Stomach (tissue), 9 donors: ENCODE data around the gene RCL1. TPM values are rescaled to one million over a fixed set of nuclear protein-coding genes. Genes with fewer than 3 reads are reported as not detected.
"Not testable (repeated sequence)": the region's sequence is repeated elsewhere in the genome, so short reads cannot be mapped to it uniquely, and the experiment has no call there.

ENCODE experiments used
- DNase-seq, 2 donors: peaks; one replicate each; pipeline versions ENCODE4 v3.0.0 to v3.0.0-alpha.2; 2013 to 2019
- H3K27ac ChIP-seq, 5 donors: fragments of 200-600 bp in 4 of 5; sonication (generic) in 4 of 5; one replicate each; pipeline ENCODE4 v1.5.1; 2013 to 2019; ENCODE audit warnings: mild to moderate bottlenecking in 1 of 5, moderate library complexity in 1 of 5
- H3K27me3 ChIP-seq, 3 donors: fragments of 200-600 bp; sonication (generic); one replicate each; pipeline ENCODE4 v1.5.1; 2017 to 2019; ENCODE audit warnings: mixed run types in 1 of 3
- H3K36me3 ChIP-seq, 4 donors: fragments of 200-600 bp; sonication (generic); 1 replicate in 3 of 4; 2 replicates in 1 of 4; pipeline ENCODE4 v1.5.1; 2016 to 2019
- H3K4me1 ChIP-seq, 4 donors: fragments of 200-600 bp; sonication (generic); one replicate each; pipeline ENCODE4 v1.5.1; 2016 to 2019
- H3K4me3 ChIP-seq, 4 donors: fragments of 200-600 bp; sonication (generic) in 3 of 4; one replicate each; pipeline ENCODE4 v1.5.1; 2016 to 2019; ENCODE audit warnings: mild to moderate bottlenecking in 1 of 4
- H3K9me3 ChIP-seq, 4 donors: fragments of 200-600 bp; sonication (generic); one replicate each; pipeline ENCODE4 v1.5.1; 2016 to 2019
- CTCF ChIP-seq, 7 experiments: fragments of 450-650 bp in 4 of 7; fragments of 200-600 bp in 3 of 7; sonication (generic) in 3 of 7; IDR thresholded peaks; one replicate each; pipeline ENCODE4 v1.5.1; 2016 to 2019; ENCODE audit warnings: antibody characterized with exemption in 7 of 7, control low read depth in 2 of 7, mild to moderate bottlenecking in 1 of 7
- EP300 ChIP-seq: sonication (generic); formaldehyde crosslinking; IDR thresholded peaks from one replicate; pipeline ENCODE4 v1.6.1; 2017; ENCODE audit warnings: antibody characterized with exemption
- POLR2A ChIP-seq, 4 donors: fragments of 450-650 bp; IDR thresholded peaks; one replicate each; pipeline ENCODE4 v1.6.1; 2016; ENCODE audit warnings: antibody characterized with exemption in 4 of 4, control low read depth in 2 of 4, mild to moderate bottlenecking in 1 of 4, moderate library complexity in 1 of 4
- POLR2AphosphoS5 ChIP-seq, 3 donors: sonication (generic); formaldehyde crosslinking; IDR thresholded peaks; one replicate each; pipeline ENCODE4 v1.6.1; 2016; ENCODE audit warnings: antibody characterized with exemption in 3 of 3
- WGBS, 5 donors: extraction: QIAGEN DNeasy Blood & Tissue Kit in 3 of 5; methylation state at CpG; one replicate each; pipeline versions ENCODE4 v1.1.5 to v1.1.7; 2013 to 2018; 5-methylcytosine and 5-hydroxymethylcytosine counted together
- intact Hi-C: fragments of 100-400 bp; cut with DNase I; formaldehyde crosslinking; loops from one replicate; pipeline ENCODE4 v1.15.1; 2023; ENCODE audit warnings: low total_unique reads
- polyA plus RNA-seq, 3 donors: library from polyadenylated mRNA; stranded (reverse); fragments of 200-250 nt; gene quantifications; one replicate each; pipeline ENCODE4 v1.2.3, GENCODE V29; 2013
- total RNA-seq, 5 donors: library from RNA; depleted of rRNA; stranded (reverse); fragments of >200 nt; gene quantifications; one replicate each; pipeline versions ENCODE4 v1.1.0 to v1.2.3, GENCODE V29; 2014 to 2016
- donor health status: healthy with polysubstance abuse.
- donor health status: Bipolar disorder and iron deficiency.
- donor health status: healthy.

RCL1 gene
- total and polyA plus RNA-seq, 8 donors: 11.7 to 38.7 (median 14.5) TPM

DNA sequence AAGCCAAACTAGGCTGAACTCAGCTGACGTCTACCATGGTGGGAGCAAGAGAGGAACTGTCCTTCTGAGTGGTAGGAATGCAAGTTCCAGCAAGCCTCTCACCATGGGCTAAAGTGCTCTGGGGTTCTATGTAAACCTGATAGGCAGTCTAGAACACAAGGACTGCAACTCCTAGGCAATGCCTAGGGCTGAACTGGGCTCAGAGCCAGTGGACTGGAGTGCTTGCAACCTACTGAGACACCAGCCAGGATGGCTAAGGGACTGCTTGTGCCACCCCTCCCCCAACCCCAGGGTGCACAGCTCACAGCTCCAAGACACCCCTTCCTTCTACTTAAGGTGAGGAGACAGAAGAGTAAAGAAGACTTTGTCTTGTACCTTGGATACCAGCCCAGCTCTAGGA, 12.1 kb upstream of the RCL1 start:
- Histone ChIP-seq H3K9me3 (no peaks in the 10 kb centered on the region), H3K4me1 (no peaks in the 10 kb centered on the region), H3K36me3 (no peaks in the 10 kb centered on the region), H3K27me3 (no peaks in the 10 kb centered on the region), H3K4me3 (no peak overlapping the region), H3K27ac (no peak overlapping the region)
- WGBS, 5 donors: 92 to 100% (median 95%) methylated on average over 1 of the region's 1 CpG
- DNase-seq: no peak
- intact Hi-C loops: no loop called here
- TF ChIP-seq POLR2A (IDR thresholded peaks at IDR 0.05) (no peak), POLR2AphosphoS5 (IDR thresholded peaks at IDR 0.05) (no peak), EP300 (no peak), CTCF (IDR thresholded peaks at IDR 0.05) (no peak)

- Histone ChIP-seq H3K9me3 (no peaks in the 10 kb centered on the region), H3K27ac (no peak overlapping the region), H3K36me3 (no peaks in the 10 kb centered on the region), H3K4me1 (no peaks in the 10 kb centered on the region), H3K27me3 (no peaks in the 10 kb centered on the region), H3K4me3 (no peak overlapping the region)
- DNase-seq: no peak
- intact Hi-C loops: no loop called here
- 55 to 76% (median 70%) methylated on average over 2 of the region's 2 CpGs for WGBS, 5 donors
- no peak for TF ChIP-seq POLR2AphosphoS5 (IDR thresholded peaks at IDR 0.05)
- TF ChIP-seq CTCF (IDR thresholded peaks at IDR 0.05): no peak
- TF ChIP-seq EP300: no peak
- no peak for TF ChIP-seq POLR2A (IDR thresholded peaks at IDR 0.05)
Observed at GRCh38 chr9:4781408-4781807, 11.3 kb upstream of the RCL1 start.

DNA sequence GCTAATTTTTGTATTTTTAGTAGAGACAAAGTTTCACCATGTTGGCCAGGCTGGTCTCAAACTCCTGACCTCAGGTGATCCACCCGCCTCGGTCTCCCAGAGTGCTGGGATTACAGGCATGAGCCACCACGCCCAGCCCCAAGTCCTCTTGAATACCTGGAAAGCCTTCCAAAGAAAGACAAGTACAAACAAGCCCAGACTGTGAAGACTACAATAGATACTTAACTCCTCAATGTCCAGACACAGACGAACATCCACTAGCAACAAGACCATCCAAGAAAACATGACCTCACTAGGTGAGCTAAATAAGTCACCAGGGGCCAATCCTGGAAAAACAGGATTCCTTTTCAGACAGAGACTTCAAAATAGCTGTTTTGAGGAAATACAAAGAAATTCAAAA, 9.6 kb upstream of the RCL1 start:
- H3K27ac ChIP-seq, H3K36me3 ChIP-seq, H3K4me3 ChIP-seq, H3K4me1 ChIP-seq, H3K9me3 ChIP-seq, DNase-seq, H3K27me3 ChIP-seq, intact Hi-C loops: not testable (repeated sequence)
- 71 to 84% (median 80%) methylated on average over 4 of the region's 4 CpGs for WGBS, 5 donors

DNA sequence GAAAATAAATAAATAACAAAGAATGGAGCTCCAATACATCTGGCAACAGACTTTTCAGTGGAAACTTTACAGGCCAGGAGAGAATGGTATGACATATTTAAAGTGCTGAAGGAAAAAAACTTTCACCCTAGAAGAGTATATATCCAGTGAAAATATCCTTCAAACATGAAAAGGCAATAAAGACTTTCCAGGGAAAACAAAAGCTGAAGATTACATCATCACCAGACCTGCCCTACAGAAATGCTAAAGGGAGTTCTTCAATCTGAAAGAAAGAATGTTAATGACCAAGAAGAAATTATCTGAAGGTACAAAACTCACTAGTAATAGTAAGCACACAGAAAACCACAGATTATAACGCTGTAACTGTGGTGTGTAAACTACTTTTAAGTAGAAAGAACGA, 8.3 kb upstream of the RCL1 start:
- WGBS, 5 donors: 65 to 79% (median 71%) methylated on average over 2 of the region's 2 CpGs
- DNase-seq: no peak
- TF ChIP-seq POLR2A (IDR thresholded peaks at IDR 0.05) (no peak), CTCF (IDR thresholded peaks at IDR 0.05) (no peak), EP300 (no peak), POLR2AphosphoS5 (IDR thresholded peaks at IDR 0.05) (no peak)
- Histone ChIP-seq H3K4me1 (no peaks in the 10 kb centered on the region), H3K4me3 (no peak overlapping the region), H3K9me3 (no peaks in the 10 kb centered on the region), H3K27me3 (no peaks in the 10 kb centered on the region), H3K27ac (no peak overlapping the region), H3K36me3 (no peaks in the 10 kb centered on the region)
- intact Hi-C loops: no loop called here

DNA sequence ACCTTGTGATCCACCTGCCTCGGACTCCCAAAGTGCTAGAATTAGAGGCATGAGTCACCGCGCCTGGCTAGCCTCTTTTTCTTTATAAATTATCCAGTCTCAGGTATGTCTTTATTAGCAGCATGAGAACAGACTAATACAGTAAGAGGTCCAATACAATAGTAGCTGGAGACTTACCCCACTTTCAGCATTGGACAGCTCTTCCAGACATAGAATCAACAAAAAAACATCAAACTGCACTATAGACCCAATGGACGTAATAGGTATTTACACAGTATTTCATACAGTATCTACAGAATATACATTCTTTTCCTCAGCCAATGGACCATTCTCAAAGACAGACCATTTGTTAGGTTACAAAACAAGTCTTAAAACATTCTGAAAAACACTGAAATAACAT, 6.1 kb upstream of the RCL1 start:
- no peaks in the 10 kb centered on the region for H3K27me3 ChIP-seq
- WGBS, 5 donors: 88 to 96% (median 96%) methylated on average over 4 of the region's 4 CpGs
- intact Hi-C loops: no loop called here
- no peak overlapping the region for H3K4me3 ChIP-seq
- H3K36me3 ChIP-seq: no peaks in the 10 kb centered on the region
- H3K27ac ChIP-seq: no peak overlapping the region
- peaks cover 0 to 2% (median under 1%) of the 10 kb centered on the region in 4 donors for H3K4me1 ChIP-seq
- no peaks in the 10 kb centered on the region for H3K9me3 ChIP-seq
- no peak for TF ChIP-seq POLR2A (IDR thresholded peaks at IDR 0.05)
- no peak for DNase-seq
